HepG2 (cell line): ENCODE results near the gene TEAD1. TPM values are rescaled to one million over a fixed set of nuclear protein-coding genes. Genes with fewer than 3 reads are reported as not detected.

Source experiments
- CCAR2 ChIP-seq: fragments of 200-400 bp; formaldehyde crosslinking; optimal IDR thresholded peaks from 2 replicates; pipeline ENCODE3; 2018; ENCODE audit warnings: low read depth, mild to moderate bottlenecking, low read length, moderate library complexity
- CREB3 ChIP-seq: sonication (generic); formaldehyde crosslinking; IDR thresholded peaks from 2 replicates; pipeline ENCODE4 v1.5.0; 2020; ENCODE audit warnings: missing genetic modification reagents
- ETV5 ChIP-seq: IDR thresholded peaks from 2 replicates; pipeline ENCODE4 v1.6.1; 2018; ENCODE audit warnings: missing biosample characterization, missing genetic modification reagents, inconsistent platforms, borderline replicate concordance
- HNF1A ChIP-seq, 2 experiments: sonication (generic) in 1 of 2; formaldehyde crosslinking in 1 of 2; IDR thresholded peaks; 2 replicates each; pipeline versions ENCODE4 v1.4.0 to v1.6.1; 2016 to 2020; ENCODE audit warnings: borderline replicate concordance in 1 of 2, low read depth in 1 of 2, mild to moderate bottlenecking in 1 of 2, missing genetic modification reagents in 1 of 2
- NCOA5 ChIP-seq: sonication (generic); formaldehyde crosslinking; IDR thresholded peaks from 2 replicates; pipeline ENCODE4 v1.4.0; 2020; ENCODE audit warnings: missing genetic modification reagents
- POLR2AphosphoS2 ChIP-seq: IDR thresholded peaks from 2 replicates; pipeline ENCODE4 v1.6.1; 2011; ENCODE audit warnings: low read depth, low read length, improper control_type of control experiment
- ZNF281 ChIP-seq: sonication (generic); formaldehyde crosslinking; IDR thresholded peaks from 2 replicates; pipeline ENCODE4 v1.4.0; 2020; ENCODE audit warnings: missing genetic modification reagents, borderline replicate concordance
- ZNF564 ChIP-seq: sonication (generic); formaldehyde crosslinking; IDR thresholded peaks from 2 replicates; pipeline ENCODE4 v1.8.1; 2023; ENCODE audit warnings: mild to moderate bottlenecking, missing genetic modification reagents
- ZNF724P ChIP-seq: sonication (generic); formaldehyde crosslinking; IDR thresholded peaks from 2 replicates; pipeline ENCODE4 v1.8.0; 2022; ENCODE audit warnings: missing genetic modification reagents, borderline replicate concordance
- ZSCAN20 ChIP-seq: sonication (generic); formaldehyde crosslinking; IDR thresholded peaks from 2 replicates; pipeline ENCODE4 v1.4.0; 2020; ENCODE audit warnings: missing genetic modification reagents, mild to moderate bottlenecking, borderline replicate concordance
- polyA plus RNA-seq, 8 experiments: library from polyadenylated mRNA; depleted of rRNA in 3 of 8; stranded (reverse) in 7 of 8; unstranded in 1 of 8; fragments of >200 nt; fragmentation: Illumina TruSeq in 4 of 8; extraction: Trizol in 4 of 8; gene quantifications; 2 replicates each; pipeline versions ENCODE4 v1.2.1 to v1.2.3, GENCODE V29; 2011 to 2016; ENCODE audit warnings: low read depth in 4 of 8, missing spikeins in 1 of 8, mixed read lengths in 1 of 8; ENCODE audit not compliant: insufficient read depth in 1 of 8
- total RNA-seq, 5 experiments: library from RNA; depleted of rRNA; stranded (reverse); fragments of >200 nt; fragmentation: Illumina TruSeq; extraction: Trizol; gene quantifications; 2 replicates each; pipeline ENCODE4 v1.2.3, GENCODE V29; 2016; ENCODE audit warnings: low read depth in 1 of 5

Gene TEAD1
- total and polyA plus RNA-seq, 2 of the 13 experiments (the other 11 are each of a cell fraction or from before 2014, with no cell fraction given) = 20.1 to 30.5 TPM

- TF ChIP-seq CREB3 (CRISPR knock-in tag) (no peak), ETV5 (CRISPR knock-in tag) (no peak), ZNF724P (no peak), HNF1A (IDR thresholded peaks at IDR 0.05; ENCODE audit: low read depth) (no peak), HNF1A (CRISPR knock-in tag; IDR thresholded peaks at IDR 0.05; ENCODE audit: borderline replicate concordance) (no peak), ZSCAN20 (CRISPR knock-in tag) (no peak), POLR2AphosphoS2 (no peak), ZNF281 (no peak), ZNF564 (CRISPR knock-in tag) (no peak), CCAR2 (no peak), NCOA5 (CRISPR knock-in tag) (no peak)
These were observed 223.6 kb downstream of the TEAD1 start (continued) for GRCh38 chr11:12897867-12898266.
